ENCODE results near the gene KLHDC8A. TPM values are rescaled to one million over a fixed set of nuclear protein-coding genes. Genes with fewer than 3 reads are reported as not detected.

KLHDC8A gene
- total and polyA plus RNA-seq, 2 of the 13 experiments (the other 11 are each of a cell fraction or from before 2014, with no cell fraction given), result not detected

GRCh38 chr1:205301205-205301821 is 55.4 kb downstream of the KLHDC8A start (continued):
- no peak for TF ChIP-seq GLMP (CRISPR knock-in tag; IDR thresholded peaks at IDR 0.05; ENCODE audit: borderline replicate concordance)
- no peak for TF ChIP-seq FOXK2 (IDR thresholded peaks at IDR 0.05)
- peak; percentile 69; the same call in 1 of the 2 replicates for TF ChIP-seq ZHX1 (CRISPR knock-in tag; IDR thresholded peaks at IDR 0.05; ENCODE audit: low read depth)
- peak; percentile 83; the same call in 1 of the 2 replicates for TF ChIP-seq TBX2 (CRISPR knock-in tag; IDR thresholded peaks at IDR 0.05; ENCODE audit: borderline replicate concordance)
- no peak for TF ChIP-seq SP140L (CRISPR knock-in tag; IDR thresholded peaks at IDR 0.05; ENCODE audit: borderline replicate concordance)
- no peak for TF ChIP-seq ZBTB26 (CRISPR knock-in tag; IDR thresholded peaks at IDR 0.05; ENCODE audit: borderline replicate concordance)
- TF ChIP-seq ZNF414 (CRISPR knock-in tag; IDR thresholded peaks at IDR 0.05), result no peak
- no peak for TF ChIP-seq STAT5B (CRISPR knock-in tag; IDR thresholded peaks at IDR 0.05)
- TF ChIP-seq ZNF691 (CRISPR knock-in tag; IDR thresholded peaks at IDR 0.05; ENCODE audit: borderline replicate concordance, low read depth), result no peak
- no peak for TF ChIP-seq ERF (CRISPR knock-in tag; IDR thresholded peaks at IDR 0.05)
- no peak for TF ChIP-seq GATA4 (IDR thresholded peaks at IDR 0.05; ENCODE audit: borderline replicate concordance, low read depth)
- no peak for TF ChIP-seq SNRNP70 (IDR thresholded peaks at IDR 0.05; ENCODE audit: low read depth, low read length)
- no peak for TF ChIP-seq ZNF142 (CRISPR knock-in tag; IDR thresholded peaks at IDR 0.05)
- TF ChIP-seq ATRX (CRISPR knock-in tag; IDR thresholded peaks at IDR 0.05; ENCODE audit: borderline replicate concordance), result no peak
- TF ChIP-seq ZNF790 (CRISPR knock-in tag; IDR thresholded peaks at IDR 0.05; ENCODE audit: borderline replicate concordance), result no peak
- TF ChIP-seq SNAI1 (CRISPR knock-in tag; IDR thresholded peaks at IDR 0.05; ENCODE audit: borderline replicate concordance), result no peak

Data from HepG2 (cell line).